SU-DHL-6 (cell line): ENCODE results near the gene SCN3A.
A peak's percentile ranks its signal among the peaks of the same experiment; 100 is the strongest.

ENCODE experiments used
- H2AFZ ChIP-seq: fragments of 200-600 bp; sonication (generic); 2 replicates; pipeline ENCODE4 v1.6.1; 2014; ENCODE audit warnings: low read depth, mild to moderate bottlenecking, moderate library complexity, mixed read lengths, antibody characterized with exemption, low read length; ENCODE audit not compliant: severe bottlenecking
- H3F3A ChIP-seq: fragments of 200-600 bp; shearing (Covaris generic); 2 replicates; pipeline ENCODE4 v1.6.0; 2016; ENCODE audit warnings: antibody characterized with exemption, mild to moderate bottlenecking; ENCODE audit not compliant: insufficient read depth
- H3K27ac ChIP-seq: fragments of 200-600 bp; sonication (generic); 2 replicates; pipeline ENCODE4 v1.5.1; 2016; ENCODE audit warnings: low read depth, mild to moderate bottlenecking, low read length, moderate library complexity, mixed read lengths
- H3K27me3 ChIP-seq: fragments of 200-600 bp; sonication (generic), shearing (Covaris generic); 2 replicates; pipeline ENCODE4 v1.6.0; 2014; ENCODE audit warnings: mild to moderate bottlenecking, low read length
- H3K36me3 ChIP-seq: fragments of 200-600 bp; sonication (generic); 2 replicates; pipeline ENCODE4 v1.6.1; 2014; ENCODE audit warnings: mild to moderate bottlenecking, low read length, mixed read lengths
- H3K4me2 ChIP-seq: fragments of 300-600, 200-600 bp; shearing (Covaris generic), sonication (generic); 2 replicates; pipeline ENCODE4 v1.6.0; 2014; ENCODE audit warnings: low read length, low read depth, mild to moderate bottlenecking; ENCODE audit not compliant: poor library complexity, severe bottlenecking
- H3K4me3 ChIP-seq: fragments of 200-600 bp; sonication (generic); 2 replicates; pipeline ENCODE4 v1.5.1; 2014; ENCODE audit warnings: antibody characterized with exemption, low read length, mild to moderate bottlenecking, mixed read lengths; ENCODE audit not compliant: insufficient read depth, poor library complexity, severe bottlenecking
- H3K79me2 ChIP-seq: fragments of 200-600 bp; sonication (generic); 2 replicates; pipeline ENCODE4 v1.6.1; 2014; ENCODE audit warnings: mild to moderate bottlenecking, low read length, moderate library complexity; ENCODE audit not compliant: insufficient read depth
- H3K9ac ChIP-seq: fragments of 200-600 bp; sonication (generic); 2 replicates; pipeline ENCODE4 v1.7.0; 2014; ENCODE audit warnings: mild to moderate bottlenecking, low read length
- H3K9me2 ChIP-seq: fragments of 200-600 bp; sonication (generic); replicated peaks from 2 replicates; pipeline ENCODE4 v1.6.1; 2014; ENCODE audit warnings: low read length; ENCODE audit not compliant: insufficient read depth
- H3K9me3 ChIP-seq: fragments of 200-600 bp; sonication (generic); 2 replicates; pipeline ENCODE4 v1.6.1; 2014; ENCODE audit warnings: low read length, mixed read lengths; ENCODE audit not compliant: insufficient read depth
- H4K20me1 ChIP-seq: fragments of 200-600 bp; sonication (generic); 2 replicates; pipeline ENCODE4 v1.6.1; 2014; ENCODE audit warnings: low read depth, mild to moderate bottlenecking, antibody characterized with exemption, low read length, moderate library complexity, mixed read lengths
- EZH2phosphoT487 ChIP-seq: fragments of 200-600 bp; sonication (generic), shearing (Covaris generic); conservative IDR thresholded peaks from 2 replicates; pipeline ENCODE4 v1.6.1; 2018; ENCODE audit warnings: mild to moderate bottlenecking, antibody characterized with exemption, low read length, moderate library complexity, mixed read lengths
- TF ChIP-seq, protein P1 (sequence below): fragments of 200-600 bp; sonication (generic); IDR thresholded peaks from one replicate; pipeline ENCODE4 v1.5.1; 2017; ENCODE audit warnings: antibody characterized with exemption, mild to moderate bottlenecking, low read length, moderate library complexity; ENCODE audit not compliant: insufficient read depth, poor library complexity, severe bottlenecking

SCN3A gene

DNA sequence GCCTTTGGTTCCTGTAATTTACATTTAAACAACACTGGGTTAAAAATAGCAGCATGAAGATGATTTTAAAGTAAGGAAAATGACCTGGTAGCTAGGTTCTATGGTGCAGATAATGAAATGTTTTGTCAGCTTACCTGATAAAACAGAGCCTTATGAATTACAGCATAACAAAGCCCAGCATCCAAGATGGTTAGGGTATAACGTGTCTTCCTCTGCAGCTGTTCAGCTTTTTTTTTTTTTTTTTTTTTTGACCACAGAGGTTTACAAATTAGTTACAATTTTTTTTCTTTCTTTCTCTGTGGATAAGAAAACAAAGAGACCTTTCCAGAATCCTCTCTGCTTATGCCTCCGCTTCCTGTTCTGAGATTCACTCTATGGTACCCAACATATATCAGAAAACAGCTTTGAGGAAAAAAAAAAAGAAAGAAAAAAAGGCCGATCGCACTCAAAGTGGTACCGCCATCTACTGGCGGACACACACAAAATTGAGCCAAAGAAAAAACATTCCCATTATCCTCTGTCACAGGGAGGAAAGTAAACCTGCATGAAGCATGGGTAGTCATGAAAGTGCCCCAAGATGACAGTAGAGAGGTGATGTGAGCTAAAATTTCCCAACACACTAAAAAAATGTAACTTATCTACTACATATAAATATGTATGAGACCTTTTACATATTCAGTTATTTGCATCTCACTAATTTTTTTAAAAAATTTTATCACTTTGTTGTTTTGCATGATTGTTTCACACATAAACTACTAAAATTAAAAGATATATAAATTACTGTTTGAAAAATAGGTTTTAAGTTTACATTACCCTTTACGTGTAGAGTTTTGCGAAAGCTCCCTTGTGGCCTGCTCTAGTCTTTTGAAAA, at the start of gene SCN3A:
Gene SCN3A (minus strand): TSS at position 362 of the 871 bp plus-strand sequence. CDS start 27,656 bp downstream, outside the sequence.
- no peaks in the 10 kb centered on the region for H3F3A ChIP-seq
- no peaks in the 10 kb centered on the region for H3K27me3 ChIP-seq
- H4K20me1 ChIP-seq = no peaks in the 10 kb centered on the region
- H3K4me2 ChIP-seq = no peak within 1 kb of the TSS
- TF ChIP-seq, protein P1, sequence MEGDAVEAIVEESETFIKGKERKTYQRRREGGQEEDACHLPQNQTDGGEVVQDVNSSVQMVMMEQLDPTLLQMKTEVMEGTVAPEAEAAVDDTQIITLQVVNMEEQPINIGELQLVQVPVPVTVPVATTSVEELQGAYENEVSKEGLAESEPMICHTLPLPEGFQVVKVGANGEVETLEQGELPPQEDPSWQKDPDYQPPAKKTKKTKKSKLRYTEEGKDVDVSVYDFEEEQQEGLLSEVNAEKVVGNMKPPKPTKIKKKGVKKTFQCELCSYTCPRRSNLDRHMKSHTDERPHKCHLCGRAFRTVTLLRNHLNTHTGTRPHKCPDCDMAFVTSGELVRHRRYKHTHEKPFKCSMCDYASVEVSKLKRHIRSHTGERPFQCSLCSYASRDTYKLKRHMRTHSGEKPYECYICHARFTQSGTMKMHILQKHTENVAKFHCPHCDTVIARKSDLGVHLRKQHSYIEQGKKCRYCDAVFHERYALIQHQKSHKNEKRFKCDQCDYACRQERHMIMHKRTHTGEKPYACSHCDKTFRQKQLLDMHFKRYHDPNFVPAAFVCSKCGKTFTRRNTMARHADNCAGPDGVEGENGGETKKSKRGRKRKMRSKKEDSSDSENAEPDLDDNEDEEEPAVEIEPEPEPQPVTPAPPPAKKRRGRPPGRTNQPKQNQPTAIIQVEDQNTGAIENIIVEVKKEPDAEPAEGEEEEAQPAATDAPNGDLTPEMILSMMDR = peak; percentile 77
- TF ChIP-seq EZH2phosphoT487 = no peak
- H3K79me2 ChIP-seq = no peaks in the 10 kb centered on the region
- H3K4me3 ChIP-seq = no peak within 1 kb of the TSS
- no peak within 1 kb of the TSS for H3K9ac ChIP-seq
- H3K36me3 ChIP-seq = no peaks in the 10 kb centered on the region
- no peaks in the 10 kb centered on the region for H3K9me3 ChIP-seq
- H3K27ac ChIP-seq = no peak within 1 kb of the TSS
- H2AFZ ChIP-seq = no peak within 1 kb of the TSS
- H3K9me2 ChIP-seq = no peaks in the 10 kb centered on the region

GRCh38 chr2:165253178-165253577, 49.3 kb upstream of the SCN3A start:
- TF ChIP-seq, protein P1 = no peak
- no peak for TF ChIP-seq EZH2phosphoT487

GRCh38 chr2:165251366-165251765, 47.5 kb upstream of the SCN3A start:
- H3K9me3 ChIP-seq = no peaks in the 10 kb centered on the region
- H3F3A ChIP-seq = no peaks in the 10 kb centered on the region
- TF ChIP-seq, protein P1 = no peak
- no peak for TF ChIP-seq EZH2phosphoT487
- H3K4me2 ChIP-seq = no peak overlapping the region
- no peaks in the 10 kb centered on the region for H3K9me2 ChIP-seq
- H3K4me3 ChIP-seq = no peak overlapping the region
- H3K9ac ChIP-seq = no peak overlapping the region
- no peaks in the 10 kb centered on the region for H4K20me1 ChIP-seq
- no peaks in the 10 kb centered on the region for H3K36me3 ChIP-seq
- no peaks in the 10 kb centered on the region for H3K27me3 ChIP-seq
- H2AFZ ChIP-seq = no peak overlapping the region
- H3K27ac ChIP-seq = no peak overlapping the region
- no peaks in the 10 kb centered on the region for H3K79me2 ChIP-seq

More at GRCh38 chr2:165253178-165253577, 49.3 kb upstream of the SCN3A start:
- H3K4me3 ChIP-seq = no peak overlapping the region
- H3K36me3 ChIP-seq = no peaks in the 10 kb centered on the region
- no peak overlapping the region for H3K9ac ChIP-seq
- no peak overlapping the region for H3K27ac ChIP-seq
- H2AFZ ChIP-seq = no peak overlapping the region
- no peaks in the 10 kb centered on the region for H3K79me2 ChIP-seq
- no peaks in the 10 kb centered on the region for H3K27me3 ChIP-seq
- no peaks in the 10 kb centered on the region for H3K9me2 ChIP-seq
- no peaks in the 10 kb centered on the region for H3K9me3 ChIP-seq
- H3K4me2 ChIP-seq = no peak overlapping the region
- no peaks in the 10 kb centered on the region for H4K20me1 ChIP-seq
- H3F3A ChIP-seq = no peaks in the 10 kb centered on the region
